Activated CD4-positive, alpha-beta T cell treated with anti-CD3 and anti-CD28 coated beads, Interleukin-2, amount 50 U/mL, for 1 hour (primary cell): ENCODE data around the gene GJD4.

ENCODE experiments used
- DNase-seq: peaks from one replicate; pipeline ENCODE4 v3.0.0-alpha.2; 2020

Gene GJD4

GRCh38 chr10:35632027-35632426, 26.9 kb downstream of the GJD4 start:
- DNase-seq: no peak

GRCh38 chr10:35633006-35633980, 28.2 kb downstream of the GJD4 start:
- no peak for DNase-seq

- peak; percentile 21 for DNase-seq
Observed at GRCh38 chr10:35635576-35635975, 30.4 kb downstream of the GJD4 start.

GRCh38 chr10:35636956-35637355, 31.8 kb downstream of the GJD4 start:
- no peak for DNase-seq

GRCh38 chr10:35637462-35637861, 32.3 kb downstream of the GJD4 start:
- DNase-seq: no peak

GRCh38 chr10:35638101-35638500, 33.0 kb downstream of the GJD4 start:
- no peak for DNase-seq

GRCh38 chr10:35639021-35639727, 34.0 kb downstream of the GJD4 start:
- DNase-seq: no peak

GRCh38 chr10:35639728-35640401, 34.7 kb downstream of the GJD4 start:
- no peak for DNase-seq

- no peak for DNase-seq
Observed at GRCh38 chr10:35640474-35640873, 35.3 kb downstream of the GJD4 start.

GRCh38 chr10:35640951-35641675, 36.0 kb downstream of the GJD4 start:
- DNase-seq: peak; percentile 21

- no peak for DNase-seq
Observed at GRCh38 chr10:35641676-35642034, 36.5 kb downstream of the GJD4 start.

- peak; percentile 67 for DNase-seq
Observed at GRCh38 chr10:35642035-35642792, 37.1 kb downstream of the GJD4 start, which contains the start of gene FZD8. TSS of gene FZD8 (minus strand) at chr10:35642296. CDS start at chr10:35641429, 867 bp downstream.

- DNase-seq: no peak
Observed at GRCh38 chr10:35642793-35643114, 37.6 kb downstream of the GJD4 start.

GRCh38 chr10:35643151-35644049, 38.3 kb downstream of the GJD4 start:
- no peak for DNase-seq

GRCh38 chr10:35644050-35644950, 39.2 kb downstream of the GJD4 start:
- no peak for DNase-seq

- DNase-seq: no peak
Observed at GRCh38 chr10:35650894-35651293, 45.8 kb downstream of the GJD4 start.

GRCh38 chr10:35652824-35653223, 47.7 kb downstream of the GJD4 start:
- no peak for DNase-seq

GRCh38 chr10:35657621-35658020, 52.5 kb downstream of the GJD4 start:
- DNase-seq: no peak
